Measurements from ENCODE around the gene EHD1.
A peak's percentile ranks its signal among the peaks of the same experiment; 100 is the strongest.

EHD1 gene

GRCh38 chr11:64845129-64845775 lies 33.2 kb downstream of the EHD1 start:
- DNase-seq: no peak

GRCh38 chr11:64844330-64845128 lies 33.9 kb downstream of the EHD1 start, which contains the start of gene CDC42BPG:
TSS of gene CDC42BPG (minus strand) at chr11:64844653. CDS start at chr11:64844569, 84 bp downstream.
- DNase-seq: peak in 2 of 58 donors; percentile 10 to 14

- no peak for DNase-seq
Observed at GRCh38 chr11:64843686-64844329, 34.6 kb downstream of the EHD1 start.

- no peak for DNase-seq
Observed at GRCh38 chr11:64842851-64843685, 35.4 kb downstream of the EHD1 start.

- no peak for DNase-seq
Observed at GRCh38 chr11:64842366-64842759, 36.1 kb downstream of the EHD1 start.

GRCh38 chr11:64841592-64842365 lies 36.6 kb downstream of the EHD1 start:
- DNase-seq: no peak

- no peak for DNase-seq
Observed at GRCh38 chr11:64839887-64840782, 38.3 kb downstream of the EHD1 start.

GRCh38 chr11:64839335-64839734 lies 39.1 kb downstream of the EHD1 start:
- DNase-seq: no peak

- DNase-seq: no peak
Observed at GRCh38 chr11:64838600-64839334, 39.7 kb downstream of the EHD1 start.

GRCh38 chr11:64837887-64838351 lies 40.5 kb downstream of the EHD1 start:
- DNase-seq: no peak

GRCh38 chr11:64836448-64837072 lies 41.9 kb downstream of the EHD1 start:
- DNase-seq: no peak

GRCh38 chr11:64835616-64836447 lies 42.6 kb downstream of the EHD1 start:
- DNase-seq: no peak

- DNase-seq: no peak
Observed at GRCh38 chr11:64834723-64835615, 43.5 kb downstream of the EHD1 start.

- no peak for DNase-seq
Observed at GRCh38 chr11:64834031-64834722, 44.2 kb downstream of the EHD1 start.

GRCh38 chr11:64833509-64833908 lies 44.9 kb downstream of the EHD1 start:
- DNase-seq: no peak

- no peak for DNase-seq
Observed at GRCh38 chr11:64833198-64833502, 45.3 kb downstream of the EHD1 start.

All from anterior cingulate cortex (tissue), 58 donors.